HG03025 (cell line): ENCODE results near the gene CASKIN1.

Experiments used
- ATAC-seq: cut with Tn5 transposase; IDR thresholded peaks from one replicate; pipeline ENCODE4 v1.9.1; 2021; ENCODE audit warnings: mild to moderate bottlenecking, moderate library complexity; ENCODE audit not compliant: unreplicated experiment, low FRiP score

CASKIN1 gene

DNA sequence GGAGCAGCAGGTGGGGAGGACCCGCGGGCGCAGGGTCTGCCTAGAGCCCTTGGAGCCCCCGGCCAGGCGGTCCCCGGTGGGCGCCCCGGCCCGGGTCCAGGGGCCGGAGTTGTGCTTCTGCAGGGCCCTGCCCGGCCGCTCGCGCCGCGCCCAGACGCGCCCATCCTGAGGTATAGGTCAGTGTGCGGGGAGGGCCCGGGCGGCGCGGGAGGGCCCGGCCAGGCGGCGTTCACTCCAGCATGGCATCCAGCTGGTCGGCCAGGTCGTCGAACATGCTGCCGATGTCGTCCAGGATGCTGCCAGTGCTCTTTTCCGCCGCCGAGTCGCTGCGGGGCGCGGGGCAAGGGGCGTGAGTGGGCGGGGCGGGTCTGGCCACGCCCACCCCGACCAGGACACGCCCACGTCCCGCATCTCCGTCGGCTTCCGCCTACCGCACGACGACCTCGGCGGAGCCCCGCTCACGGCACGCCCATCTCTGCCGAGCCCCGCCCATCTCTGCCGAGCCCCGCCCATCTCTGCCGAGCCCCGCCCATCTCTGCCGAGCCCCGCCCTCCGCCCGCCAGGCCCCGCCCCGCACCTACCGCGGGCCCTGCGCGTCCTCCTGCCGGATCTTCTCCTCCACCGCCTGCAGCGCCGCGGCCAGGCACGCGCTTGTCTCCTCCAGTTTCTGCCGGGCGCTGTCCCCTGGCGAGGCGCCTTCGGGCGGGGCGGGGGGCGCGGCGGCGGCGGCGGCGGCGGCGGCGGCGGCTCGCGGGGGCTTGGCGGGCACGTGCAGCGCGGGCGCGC lies 17.9 kb downstream of the CASKIN1 start:
- ATAC-seq = no peak

DNA sequence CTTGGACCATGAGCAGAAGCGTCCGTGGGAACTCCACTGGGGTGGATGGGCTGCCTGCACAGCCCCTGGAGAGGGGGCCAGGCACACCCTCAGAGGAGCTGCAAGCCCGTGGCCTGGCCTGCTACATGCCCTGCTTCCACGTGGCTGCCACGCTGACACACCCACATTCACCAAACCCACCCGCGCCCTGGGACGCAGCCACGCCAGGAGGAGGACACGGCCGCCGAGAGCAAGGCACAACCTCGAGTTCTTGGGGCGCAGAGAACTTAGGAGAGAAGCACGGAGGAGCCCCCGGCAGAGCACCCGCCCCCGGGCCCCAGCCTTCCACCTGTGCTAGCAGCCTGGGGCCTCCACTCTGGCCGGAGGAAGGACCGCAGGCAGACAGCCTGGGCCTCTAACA lies 18.8 kb downstream of the CASKIN1 start:
- ATAC-seq = no peak

DNA sequence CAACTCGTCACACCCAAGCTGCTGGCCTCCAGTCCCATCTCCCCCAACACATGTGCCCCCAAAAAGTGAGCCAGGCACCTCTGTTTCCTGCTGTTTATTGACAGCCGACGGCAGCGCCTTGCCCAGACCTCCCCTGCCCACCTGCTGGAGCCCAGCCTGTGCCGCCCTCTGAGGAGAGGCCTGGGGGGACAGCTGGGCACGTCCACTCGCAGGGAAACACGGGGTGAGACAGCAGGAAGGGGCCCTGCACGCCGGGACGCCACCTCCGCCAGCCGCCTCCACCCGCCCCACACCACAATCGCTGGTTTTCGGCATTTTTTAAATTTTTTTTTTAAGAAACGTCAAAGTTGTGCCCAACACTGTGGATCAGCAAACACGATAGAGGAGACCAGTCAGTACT lies 19.3 kb downstream of the CASKIN1 start:
- no peak for ATAC-seq

DNA sequence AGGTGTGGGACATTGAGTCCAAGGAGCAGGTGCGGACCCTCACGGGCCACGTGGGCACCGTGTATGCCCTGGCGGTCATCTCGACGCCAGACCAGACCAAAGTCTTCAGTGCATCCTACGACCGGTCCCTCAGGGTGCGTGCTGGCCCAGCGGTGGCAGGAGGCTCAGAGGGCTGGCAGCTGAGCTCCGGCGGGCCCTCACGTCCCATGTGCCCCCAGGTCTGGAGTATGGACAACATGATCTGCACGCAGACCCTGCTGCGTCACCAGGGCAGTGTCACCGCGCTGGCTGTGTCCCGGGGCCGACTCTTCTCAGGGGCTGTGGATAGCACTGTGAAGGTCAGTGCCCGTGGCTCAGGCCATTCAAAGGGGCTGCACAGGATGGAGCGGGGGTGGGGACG lies 20.4 kb downstream of the CASKIN1 start:
- no peak for ATAC-seq

DNA sequence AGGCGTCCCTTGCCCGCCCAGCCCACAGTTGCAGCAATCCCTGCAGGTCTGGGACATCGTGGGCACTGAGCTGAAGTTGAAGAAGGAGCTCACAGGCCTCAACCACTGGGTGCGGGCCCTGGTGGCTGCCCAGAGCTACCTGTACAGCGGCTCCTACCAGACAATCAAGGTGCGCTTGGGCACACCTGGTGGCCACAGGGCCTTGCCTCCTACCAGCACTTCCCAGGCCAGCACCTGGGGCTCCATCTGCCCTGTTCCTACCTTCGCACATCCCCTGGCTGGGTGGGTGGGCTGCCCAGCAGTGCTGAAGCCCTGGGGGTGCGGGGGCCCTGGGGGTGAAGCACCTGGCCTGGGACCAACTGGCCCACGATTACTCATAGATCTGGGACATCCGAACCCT lies 21.0 kb downstream of the CASKIN1 start:
- no peak for ATAC-seq

DNA sequence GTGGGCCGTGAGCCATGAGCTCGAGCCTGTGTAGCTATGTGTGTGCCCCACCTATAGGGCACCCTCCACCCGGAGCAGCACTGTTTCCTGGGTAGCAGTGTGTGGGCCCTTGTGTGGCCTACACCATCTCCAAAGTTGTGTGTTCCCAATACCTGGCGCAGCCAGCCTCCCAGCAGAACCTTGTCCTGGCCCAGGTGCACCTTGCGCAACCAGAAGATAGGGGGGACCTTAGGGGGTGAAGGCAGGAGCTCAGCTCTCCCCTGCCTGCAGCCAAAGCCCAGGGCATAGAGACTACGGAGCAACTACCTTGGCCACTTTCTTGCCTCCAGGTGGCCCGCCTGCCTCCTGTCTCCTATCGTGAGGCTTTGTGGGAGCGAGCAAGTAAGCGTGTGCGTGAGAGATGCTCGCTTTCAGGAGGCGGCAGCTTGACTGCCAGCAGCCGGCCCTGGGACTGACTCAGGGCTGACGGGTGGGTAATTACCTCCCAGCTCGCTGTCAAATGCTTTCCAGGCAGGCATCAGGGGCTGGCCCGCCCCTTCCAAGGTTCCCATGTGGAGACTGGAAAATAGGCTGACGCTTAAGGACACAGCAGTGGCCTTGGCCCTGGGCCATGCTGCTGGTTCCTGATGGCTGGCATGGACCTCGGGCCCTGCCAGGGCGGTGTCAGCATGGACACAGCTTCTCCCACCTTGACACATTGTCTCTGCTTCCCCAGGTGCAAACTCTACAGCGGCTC lies 21.8 kb downstream of the CASKIN1 start:
- ATAC-seq = no peak

DNA sequence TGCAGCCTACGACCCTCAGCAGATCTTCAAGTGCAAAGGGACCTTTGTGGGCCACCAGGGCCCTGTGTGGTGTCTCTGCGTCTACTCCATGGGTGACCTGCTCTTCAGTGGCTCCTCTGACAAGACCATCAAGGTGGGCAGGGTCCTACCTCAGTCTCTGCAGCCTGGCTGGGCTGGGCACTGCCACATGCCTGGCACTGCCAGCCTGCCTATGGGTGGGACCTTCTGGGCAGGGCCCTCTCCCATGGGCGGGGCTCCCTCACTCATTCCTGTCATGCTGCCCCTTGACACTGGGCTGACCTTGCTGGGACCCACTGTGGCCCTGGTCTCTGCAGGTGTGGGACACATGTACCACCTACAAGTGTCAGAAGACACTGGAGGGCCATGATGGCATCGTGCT lies 22.5 kb downstream of the CASKIN1 start:
- no peak for ATAC-seq

DNA sequence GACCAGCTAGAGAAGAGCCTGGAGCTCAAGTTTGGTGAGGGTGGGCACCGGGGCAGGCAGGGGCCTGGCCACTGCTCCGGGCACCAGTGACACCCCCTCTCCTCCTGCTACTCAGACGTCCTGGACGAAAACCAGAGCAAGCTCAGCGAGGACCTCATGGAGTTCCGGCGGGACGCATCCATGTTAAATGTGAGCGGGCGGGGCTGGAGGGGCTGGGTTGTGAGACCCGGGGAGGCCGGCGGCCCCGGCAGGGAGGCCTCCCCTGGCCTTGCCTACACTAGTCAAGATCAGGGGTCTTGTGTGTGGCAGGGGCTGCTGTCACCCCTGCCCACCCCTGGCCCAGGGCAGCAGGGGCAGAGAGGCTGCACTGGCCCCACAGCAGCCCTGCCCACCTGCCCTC lies 23.0 kb downstream of the CASKIN1 start:
- ATAC-seq = no peak

DNA sequence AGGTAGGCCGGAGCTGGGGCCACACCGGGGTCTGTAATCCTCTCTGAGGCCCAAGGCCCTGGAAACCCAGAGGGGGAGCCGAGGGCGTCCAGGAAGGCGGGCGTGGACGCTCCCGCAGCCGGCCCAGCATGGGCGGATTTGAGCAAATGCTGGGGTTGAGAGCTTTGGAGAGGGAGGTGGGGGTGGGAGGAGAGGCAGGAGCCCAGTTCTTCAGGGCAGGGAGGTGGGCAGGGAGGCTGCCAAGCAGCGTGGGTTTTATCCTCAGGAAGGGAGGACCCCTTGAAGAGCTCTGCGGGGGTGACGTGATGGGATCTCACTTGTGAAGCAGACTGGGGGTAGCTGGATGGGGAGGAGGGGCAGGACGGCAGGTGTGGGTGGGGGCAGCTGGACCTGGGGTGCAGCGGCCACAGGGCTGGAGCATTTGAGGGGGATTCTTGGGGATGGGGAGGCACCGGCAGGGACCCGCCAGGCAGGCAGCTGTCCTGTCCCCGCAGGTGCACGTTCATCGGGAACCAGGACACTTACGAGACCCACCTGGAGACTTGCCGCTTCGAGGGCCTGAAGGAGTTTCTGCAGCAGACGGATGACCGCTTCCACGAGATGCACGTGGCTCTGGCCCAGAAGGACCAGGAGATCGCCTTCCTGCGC lies 23.6 kb downstream of the CASKIN1 start:
- ATAC-seq = no peak

DNA sequence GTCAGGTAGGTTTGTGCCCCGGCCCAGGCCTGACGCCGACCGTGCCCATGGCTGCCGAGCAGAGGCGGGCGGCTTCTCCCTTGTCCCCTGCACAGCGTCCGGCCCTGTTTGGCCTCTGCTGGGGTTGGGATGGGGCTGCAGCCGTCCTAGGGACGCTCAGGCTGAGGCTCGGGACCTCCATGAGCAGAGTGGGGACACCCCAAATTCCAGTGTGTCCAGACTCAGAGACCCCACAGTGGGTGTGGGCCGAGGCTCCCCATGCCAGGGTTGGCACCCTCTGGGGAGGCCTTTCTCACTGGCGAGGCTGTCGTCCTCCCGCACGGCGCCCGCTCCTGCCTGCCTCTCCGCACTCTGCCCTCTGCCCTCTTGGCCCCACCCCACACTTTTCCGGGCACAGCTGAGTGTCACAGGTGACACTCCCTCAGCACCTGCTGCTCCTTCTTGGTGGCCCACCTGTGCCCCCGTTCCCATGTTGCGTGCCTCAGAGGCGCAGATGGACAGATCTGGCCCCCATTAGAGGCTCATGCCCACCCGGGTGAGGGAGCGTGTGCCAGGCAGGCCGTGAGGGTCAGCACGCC lies 24.7 kb downstream of the CASKIN1 start:
- ATAC-seq = no peak

DNA sequence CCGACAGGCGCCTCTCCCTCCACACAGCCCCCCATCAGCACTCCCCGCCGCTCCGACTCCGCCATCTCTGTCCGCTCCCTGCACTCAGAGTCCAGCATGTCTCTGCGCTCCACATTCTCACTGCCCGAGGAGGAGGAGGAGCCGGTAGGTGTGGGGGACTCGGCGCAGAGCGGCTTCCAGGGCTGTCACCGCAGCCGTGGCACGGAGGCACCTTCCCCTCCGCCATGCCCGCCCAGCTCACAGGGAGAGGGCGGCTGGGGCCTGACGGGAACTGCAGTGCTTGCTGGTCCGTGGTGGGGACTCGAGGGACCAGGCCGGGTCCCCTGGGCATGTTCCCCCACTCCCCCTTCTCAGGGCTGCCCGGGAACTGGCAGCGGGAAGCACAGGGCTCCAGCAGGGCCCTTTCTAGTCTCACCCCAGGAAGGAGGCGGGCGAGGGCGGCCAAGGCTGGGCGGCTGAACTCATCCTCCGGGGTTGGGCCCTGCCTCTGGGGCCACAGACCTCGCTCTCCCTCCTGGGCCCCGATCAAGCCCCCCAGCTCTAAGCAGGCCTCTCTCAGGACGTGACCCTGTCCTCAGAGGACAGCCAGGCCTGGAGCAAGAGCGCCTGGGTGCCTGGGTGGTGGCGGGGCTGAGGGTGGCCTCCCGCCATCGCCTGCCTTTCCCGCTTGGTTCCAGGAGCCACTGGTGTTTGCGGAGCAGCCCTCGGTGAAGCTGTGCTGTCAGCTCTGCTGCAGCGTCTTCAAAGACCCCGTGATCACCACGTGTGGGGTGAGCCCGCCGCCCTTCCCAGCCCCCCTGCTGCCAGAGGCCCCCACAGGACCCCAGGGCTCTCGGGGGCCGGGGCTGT lies 25.6 kb downstream of the CASKIN1 start:
- no peak for ATAC-seq

DNA sequence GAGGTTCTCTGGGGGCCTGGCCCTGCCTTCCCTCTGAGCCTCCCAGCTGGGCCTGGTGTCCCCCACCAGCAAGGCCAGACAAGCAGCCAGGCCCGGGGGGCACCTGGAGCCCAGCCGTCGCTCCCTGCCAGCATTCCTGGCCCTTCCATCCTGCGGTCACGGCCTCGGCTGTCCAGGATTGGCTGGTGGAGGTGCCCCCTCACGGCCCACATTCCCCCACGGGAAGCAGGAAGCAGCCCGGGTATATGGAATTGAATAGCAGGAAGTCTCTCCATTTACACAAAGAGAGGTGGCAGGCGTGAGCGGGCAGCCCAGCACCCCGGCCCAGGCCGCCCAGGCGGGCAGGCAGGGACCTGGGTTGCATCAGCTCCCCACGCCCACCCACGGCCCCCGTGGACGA lies 26.3 kb downstream of the CASKIN1 start:
- no peak for ATAC-seq

DNA sequence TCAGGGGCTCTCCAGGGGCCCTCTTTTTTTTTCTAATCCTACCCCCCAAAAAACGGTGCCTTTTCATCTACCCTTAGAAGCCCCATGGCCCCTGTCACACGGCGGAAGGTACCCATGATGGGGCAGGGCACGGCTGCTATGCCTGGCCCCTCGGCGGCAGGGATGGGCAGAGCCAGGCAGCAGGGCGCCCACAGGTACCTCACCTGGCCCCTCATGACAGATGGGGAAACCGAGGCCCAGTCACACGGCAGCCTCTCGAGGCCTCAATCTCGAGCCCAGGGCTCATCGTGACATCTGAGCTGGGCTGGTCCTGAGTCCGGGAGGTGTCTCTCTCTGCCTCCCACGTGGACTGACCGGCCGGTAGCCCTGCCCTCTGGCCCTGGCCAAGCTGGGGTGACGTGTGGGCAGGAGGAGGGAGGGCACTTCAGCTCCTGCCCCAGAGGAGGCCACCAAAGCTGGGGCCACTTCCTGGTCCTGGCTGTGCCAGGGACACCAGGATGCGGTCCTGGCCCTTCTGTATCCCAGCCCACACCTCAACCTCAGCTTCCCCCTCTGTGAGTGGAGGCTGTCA lies 29.3 kb downstream of the CASKIN1 start:
- ATAC-seq = no peak

DNA sequence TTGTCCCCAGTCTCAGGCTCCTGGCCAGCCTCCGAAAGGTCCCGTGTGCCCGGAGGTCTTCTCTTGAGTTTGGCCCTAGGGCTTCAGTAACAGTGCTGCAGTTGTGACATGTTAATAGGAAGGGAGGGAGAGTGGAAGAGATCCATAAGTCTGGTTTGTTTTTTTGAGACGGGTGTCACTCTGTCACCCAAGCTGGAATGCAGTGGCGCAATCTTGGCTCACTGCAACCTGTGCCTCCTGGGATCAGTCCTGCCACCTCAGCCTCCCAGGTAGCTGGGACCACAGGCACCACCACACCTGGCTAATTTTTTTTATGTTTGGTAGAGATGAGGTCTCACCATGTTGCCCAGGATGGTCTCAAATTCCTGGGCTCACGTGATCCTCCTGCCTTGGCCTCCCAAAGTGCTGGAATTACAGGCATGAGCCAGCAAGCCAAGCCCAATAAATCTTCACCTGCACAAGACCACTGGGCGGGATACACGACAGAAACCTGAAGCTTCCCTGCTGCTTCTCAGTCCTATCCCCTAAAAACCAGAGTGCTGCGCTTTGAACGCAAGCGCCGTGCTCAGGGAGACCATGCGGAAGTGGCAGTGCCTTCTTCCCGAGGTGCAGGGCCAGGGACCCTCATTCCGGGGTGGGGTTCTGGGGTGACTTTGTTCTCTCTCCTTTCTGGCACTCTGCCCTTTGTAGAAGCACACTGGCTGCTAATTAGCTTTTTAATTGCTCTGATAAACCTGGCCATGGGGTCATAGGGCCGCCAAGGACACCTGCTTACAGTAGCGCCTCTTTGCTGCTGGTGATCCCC lies 29.9 kb downstream of the CASKIN1 start:
- no peak for ATAC-seq

DNA sequence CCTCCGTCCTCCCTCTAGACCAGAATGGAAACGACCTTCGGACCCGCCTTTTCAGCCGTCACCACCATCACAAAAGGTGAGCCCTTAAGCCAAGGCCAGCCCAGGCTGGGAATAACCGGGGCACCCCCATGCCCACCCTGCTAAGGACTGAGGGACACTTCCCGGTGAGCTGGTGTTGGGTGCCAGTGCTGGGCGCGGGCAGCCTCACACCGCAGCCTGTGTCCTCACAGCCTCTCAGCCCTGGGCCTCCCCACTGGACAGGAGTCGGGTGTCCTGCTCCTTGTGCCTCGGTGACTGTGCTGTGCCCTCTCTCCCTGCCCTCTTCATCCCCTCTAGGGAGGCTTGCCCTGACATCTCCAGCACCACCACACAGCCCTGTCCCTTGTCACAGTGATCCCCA lies 30.5 kb downstream of the CASKIN1 start:
- ATAC-seq = no peak

DNA sequence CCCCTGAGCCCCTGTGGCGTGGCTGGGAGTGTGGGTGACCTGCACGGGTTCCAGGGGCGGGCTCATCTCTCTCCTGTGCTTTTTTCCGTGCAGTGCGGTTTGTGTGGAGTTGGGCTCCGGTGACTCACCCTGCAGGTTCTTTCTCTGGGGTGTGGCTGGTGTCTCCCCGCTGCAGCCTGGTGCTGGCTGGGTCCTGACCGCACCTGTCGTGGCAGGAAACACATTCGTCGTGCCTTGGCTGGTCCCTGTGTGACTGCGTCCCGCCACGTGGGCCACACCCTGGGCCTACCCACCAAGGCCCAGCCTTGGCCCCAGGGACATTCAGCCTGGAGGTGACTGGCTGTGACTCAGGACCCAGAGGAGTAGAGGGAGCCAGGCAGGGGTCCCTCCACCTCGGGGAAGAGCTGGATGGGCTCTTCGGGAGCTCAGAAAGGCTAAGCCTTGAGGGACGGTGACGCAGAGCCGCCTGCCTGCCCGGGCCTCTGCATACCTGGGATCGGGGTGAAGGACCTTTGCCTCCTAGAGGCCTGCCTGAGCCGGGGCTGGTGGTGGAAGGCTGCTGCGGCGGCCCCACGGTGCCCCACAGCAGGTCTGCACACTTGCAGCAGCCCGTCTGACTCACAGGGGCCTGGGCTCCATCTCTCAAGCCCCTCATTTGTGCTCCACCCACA lies 33.1 kb downstream of the CASKIN1 start:
- ATAC-seq = no peak

DNA sequence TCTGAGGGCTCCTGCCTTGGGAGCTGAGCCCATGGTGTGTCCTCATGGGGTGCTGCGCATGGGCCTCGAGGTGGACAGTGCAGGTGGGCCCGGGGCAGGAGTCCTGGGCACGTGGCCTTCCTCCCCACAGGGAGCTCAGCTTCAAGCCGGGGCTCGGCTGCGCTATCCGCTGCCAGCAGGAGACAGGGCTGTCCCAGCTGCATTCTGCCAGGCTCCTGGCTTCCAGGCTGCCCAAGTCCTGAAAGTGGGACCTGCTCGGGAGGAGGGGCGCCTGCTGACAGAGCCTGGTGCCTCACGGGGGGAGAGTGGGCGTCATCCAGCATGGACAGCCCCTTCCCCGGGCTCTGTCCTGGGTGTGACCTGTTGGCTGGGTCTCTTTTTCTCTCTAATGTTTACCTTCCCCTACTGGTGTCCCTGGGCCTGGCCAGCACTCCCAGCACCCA lies 33.7 kb downstream of the CASKIN1 start:
- no peak for ATAC-seq

DNA sequence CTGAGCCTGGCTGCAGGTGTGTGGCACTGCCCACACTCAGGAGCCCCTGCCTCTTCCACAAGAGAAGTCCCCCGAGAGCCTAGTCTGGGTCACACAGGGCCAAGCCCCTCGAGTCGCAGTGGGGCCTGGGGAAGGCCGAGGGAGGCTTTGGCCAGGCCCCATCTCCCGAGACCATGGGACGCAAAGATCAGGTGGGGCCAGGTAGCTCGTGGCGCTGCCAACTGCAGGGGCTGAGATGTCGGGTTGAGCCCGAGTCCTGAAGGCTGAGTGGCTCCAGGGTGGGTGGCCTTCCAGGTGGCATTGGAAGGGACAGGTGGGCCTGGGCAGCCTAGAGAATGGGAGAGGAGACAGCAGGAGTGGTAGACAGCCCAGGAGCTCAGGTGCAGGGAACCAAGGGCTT lies 34.5 kb downstream of the CASKIN1 start:
- no peak for ATAC-seq
